GM12878 (cell line): Measurements from ENCODE around the gene PSMB3. TPM values are rescaled to one million over a fixed set of nuclear protein-coding genes. Genes with fewer than 3 reads are reported as not detected.

Experiments
- ATAC-seq: fragments of 200-7000 bp; cut with Tn5 transposase; 3 replicates; pipeline ENCODE4 v1.9.1; 2020; ENCODE audit warnings: mild to moderate bottlenecking, moderate library complexity
- BruUV-seq: library from RNA; stranded (reverse); fragments of 400-500 nt; replicated peaks from 2 replicates; lab custom pipeline; 2021; lab: Mats Ljungman, UMichigan
- CTCF ChIA-PET: fragments of 300-600 bp; sonication (Branson Sonifier 250); formaldehyde crosslinking; extraction: SDS; loops from one replicate; lab custom pipeline; 2021; ENCODE audit warnings: inconsistent platforms; lab: Yijun Ruan, JAX
- POLR2A ChIA-PET: fragments of 350-600 bp; formaldehyde crosslinking; extraction: SDS; loops from one replicate; lab custom pipeline; 2021; ENCODE audit warnings: inconsistent platforms; lab: Charles Lee
- RAD21 ChIA-PET: fragments of 300-600 bp; sonication (Branson Sonifier 250); formaldehyde crosslinking; loops from one replicate; lab custom pipeline; 2023; ENCODE audit warnings: antibody characterized with exemption; ENCODE audit not compliant: unreplicated experiment; lab: Charles Lee
- SMC1A ChIA-PET: fragments of 300-600 bp; sonication (Branson Sonifier 250); formaldehyde crosslinking; loops from one replicate; lab custom pipeline; 2023; ENCODE audit not compliant: unreplicated experiment, uncharacterized antibody; lab: Charles Lee
- DNase-seq: peaks from one replicate; pipeline ENCODE4 v3.0.0-alpha.2; 2011; ENCODE audit warnings: low read depth, low spot score
- FAIRE-seq: peaks from 3 replicates; lab custom pipeline; 2011; peaks lifted over from hg19 to GRCh38; lab: Jason Lieb, UNC
- H2AFZ ChIP-seq: 2 replicates; pipeline ENCODE4 v1.6.0; 2011; ENCODE audit warnings: low read depth, low read length, control low read depth; ENCODE audit not compliant: control insufficient read depth
- H3K27ac ChIP-seq: 2 replicates; pipeline ENCODE4 v1.5.1; 2011; ENCODE audit warnings: control low read depth; ENCODE audit not compliant: control insufficient read depth, insufficient read depth
- H3K27me3 ChIP-seq, 2 experiments: replicated peaks in 1 of 2; 2 replicates each; pipeline versions ENCODE4 v1.6.0 to v1.6.1; 2011; ENCODE audit warnings: low read length in 1 of 2; ENCODE audit not compliant: control insufficient read depth in 2 of 2, insufficient read depth in 2 of 2
- H3K36me3 ChIP-seq, 2 experiments: 2 replicates each; pipeline ENCODE4 v1.5.1; 2011; ENCODE audit warnings: low read length in 1 of 2; ENCODE audit not compliant: control insufficient read depth in 2 of 2, insufficient read depth in 2 of 2
- H3K4me1 ChIP-seq: 2 replicates; pipeline ENCODE4 v1.6.1; 2011; ENCODE audit warnings: mild to moderate bottlenecking, low read length, moderate library complexity, mixed read lengths; ENCODE audit not compliant: control insufficient read depth, insufficient read depth
- H3K4me2 ChIP-seq: 2 replicates; pipeline ENCODE4 v1.6.0; 2011; ENCODE audit warnings: control low read depth; ENCODE audit not compliant: control insufficient read depth, insufficient read depth
- H3K4me3 ChIP-seq: fragments of 200-600 bp; sonication (generic); 2 replicates; pipeline ENCODE4 v1.5.1; 2016
- H3K79me2 ChIP-seq: 2 replicates; pipeline ENCODE4 v1.6.0; 2011; ENCODE audit warnings: low read length; ENCODE audit not compliant: control insufficient read depth, insufficient read depth
- H3K9ac ChIP-seq: 2 replicates; pipeline ENCODE4 v1.8.0; 2011; ENCODE audit warnings: low read length, control low read depth, mixed read lengths; ENCODE audit not compliant: control insufficient read depth, insufficient read depth
- H3K9me3 ChIP-seq: replicated peaks from 3 replicates; pipeline ENCODE4 v1.5.1; 2011; ENCODE audit warnings: mild to moderate bottlenecking, low read length; ENCODE audit not compliant: control insufficient read depth, insufficient read depth
- H4K20me1 ChIP-seq: 2 replicates; pipeline ENCODE4 v1.6.0; 2011; ENCODE audit not compliant: control insufficient read depth, insufficient read depth
- HCFC1 ChIP-seq: fragments of 150-350 bp; IDR thresholded peaks from 2 replicates; pipeline ENCODE4 v1.6.1; 2014; ENCODE audit warnings: low read length
- IKZF2 ChIP-seq, 2 experiments: fragments of 450-650 bp; IDR thresholded peaks; 2 replicates each; pipeline ENCODE4 v1.6.1; 2017; ENCODE audit warnings: mild to moderate bottlenecking in 2 of 2, moderate library complexity in 2 of 2
- RELA ChIP-seq: fragments of 450-650 bp; IDR thresholded peaks from 2 replicates; pipeline ENCODE4 v1.8.0; 2014; ENCODE audit warnings: borderline replicate concordance; ENCODE audit not compliant: partially characterized antibody
- WGBS: methylation state at CpG from one replicate; pipeline ENCODE4 v1.1.6; 2016; ENCODE audit warnings: low lambda C conversion rate; ENCODE audit not compliant: insufficient replicate concordance, insufficient coverage; ENCODE audit errors: missing lambda C conversion rate; 5-methylcytosine and 5-hydroxymethylcytosine counted together
- in situ Hi-C: fragments of 300-500 bp; cut with MboI; formaldehyde crosslinking; loops from 9 replicates; pipeline ENCODE4 v1.14.3; 2018; ENCODE audit warnings: mixed read lengths
- intact Hi-C: fragments of 100-400 bp; cut with micrococcal nuclease; formaldehyde crosslinking; loops from one replicate; pipeline ENCODE4 v1.14.2; 2022; ENCODE audit not compliant: unreplicated experiment
- polyA plus RNA-seq, 11 experiments: library from polyadenylated mRNA; depleted of rRNA in 4 of 11; unstranded in 6 of 11; stranded (reverse) in 5 of 11; fragments of >200 nt; fragmentation: Nextera tagmentation in 4 of 11; fragmentation: Illumina TruSeq in 1 of 11; extraction: Ambion mirVana in 4 of 11; extraction: Trizol in 1 of 11; gene quantifications; 1 replicate in 1 of 11; 2 replicates in 10 of 11; pipeline versions ENCODE4 v1.2.1 to v1.2.3, GENCODE V29; 2011 to 2016; ENCODE audit warnings: inconsistent platforms in 2 of 11, missing spikeins in 2 of 11, low read depth in 1 of 11
- total RNA-seq, 4 experiments: library from RNA; depleted of rRNA in 3 of 4; stranded (reverse); fragments of >200 nt in 3 of 4; fragmentation: Illumina TruSeq in 1 of 4; extraction: Trizol in 1 of 4; gene quantifications; 2 replicates each; pipeline versions ENCODE4 v1.2.1 to v1.2.3, GENCODE V29; 2013 to 2021
- TF ChIP-seq, protein P1 (sequence below): fragments of 450-650 bp; IDR thresholded peaks from 2 replicates; pipeline ENCODE4 v1.6.1; 2017; ENCODE audit warnings: mild to moderate bottlenecking, moderate library complexity

Gene PSMB3
- total and polyA plus RNA-seq, 10 of the 15 experiments (the other 5 are each of a cell fraction or from before 2014, with no cell fraction given): 300 to 2,130 (median 490) TPM

DNA sequence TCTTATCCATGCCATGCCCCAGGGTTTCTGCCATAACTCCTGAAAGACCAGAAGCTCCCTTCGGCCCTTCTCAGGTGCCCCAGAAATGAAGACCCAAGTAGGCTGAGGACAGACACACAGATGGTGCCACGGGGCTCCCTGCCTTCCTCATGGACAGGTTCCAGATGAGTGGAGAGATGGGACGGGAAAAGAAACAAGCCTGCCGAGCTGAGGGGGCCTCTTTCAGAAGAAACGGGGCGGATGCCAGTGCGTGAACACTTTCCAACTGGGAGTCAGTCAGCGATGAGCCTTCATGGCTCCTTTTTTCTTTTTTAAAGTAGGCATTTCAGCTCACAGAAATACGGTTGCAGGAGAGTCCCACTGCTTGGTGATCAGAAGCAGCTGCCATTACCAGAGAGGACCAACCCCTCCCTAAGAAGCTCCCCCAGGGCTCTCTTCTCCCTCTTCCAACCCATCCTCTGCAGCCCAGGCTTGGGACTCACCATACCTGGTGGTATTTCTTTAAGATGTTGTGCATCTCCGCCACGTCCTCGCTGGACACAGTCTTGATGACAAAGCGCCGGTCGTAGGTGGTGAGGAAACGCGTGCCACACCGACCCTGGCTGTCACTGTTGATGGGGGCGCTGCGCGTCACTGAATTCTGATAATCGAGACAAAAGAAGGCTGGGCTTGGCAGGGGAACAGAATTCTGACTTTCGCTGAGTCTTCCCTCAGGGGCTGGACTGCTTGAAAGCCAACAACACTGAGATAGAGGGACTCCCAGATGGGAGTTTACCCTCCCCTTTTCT, 27.6 kb downstream of the PSMB3 start:
- H4K20me1 ChIP-seq: no peaks in the 10 kb centered on the region
- ATAC-seq: no peak
- H2AFZ ChIP-seq: no peak overlapping the region
- H3K4me1 ChIP-seq: no peaks in the 10 kb centered on the region
- no peak overlapping the region for H3K27ac ChIP-seq
- no peak overlapping the region for H3K4me3 ChIP-seq
- no peak for DNase-seq
- in situ Hi-C loops (no loop called here), intact Hi-C loops (no loop called here)
- no peaks in the 10 kb centered on the region for H3K79me2 ChIP-seq
- H3K27me3 ChIP-seq: no peaks in the 10 kb centered on the region
- 97% methylated on average over 23 of the region's 23 CpGs for WGBS
- ChIA-PET CTCF (interaction anchor here (1.3 kb wide), 1 partner anchor 203 kb away, joined by 3 read pairs; no protein-coding TSS in a partner anchor), RAD21 (no interaction called here), SMC1A (interaction anchor here (1.1 kb wide), 1 partner anchor 21 kb away, joined by 3 read pairs; no protein-coding TSS in a partner anchor), POLR2A (interaction anchor here (0.5 kb wide), 1 partner anchor 197 kb away, joined by 5 read pairs; no protein-coding TSS in a partner anchor)
- peaks cover 18% of the 10 kb centered on the region in 2 experiments for H3K36me3 ChIP-seq
- H3K9me3 ChIP-seq: no peaks in the 10 kb centered on the region
- BruUV-seq: no TSS peak
- no peak overlapping the region for H3K4me2 ChIP-seq
- no peak for TF ChIP-seq HCFC1
- TF ChIP-seq IKZF2 (IDR thresholded peaks at IDR 0.05): no peak
- TF ChIP-seq, protein P1, sequence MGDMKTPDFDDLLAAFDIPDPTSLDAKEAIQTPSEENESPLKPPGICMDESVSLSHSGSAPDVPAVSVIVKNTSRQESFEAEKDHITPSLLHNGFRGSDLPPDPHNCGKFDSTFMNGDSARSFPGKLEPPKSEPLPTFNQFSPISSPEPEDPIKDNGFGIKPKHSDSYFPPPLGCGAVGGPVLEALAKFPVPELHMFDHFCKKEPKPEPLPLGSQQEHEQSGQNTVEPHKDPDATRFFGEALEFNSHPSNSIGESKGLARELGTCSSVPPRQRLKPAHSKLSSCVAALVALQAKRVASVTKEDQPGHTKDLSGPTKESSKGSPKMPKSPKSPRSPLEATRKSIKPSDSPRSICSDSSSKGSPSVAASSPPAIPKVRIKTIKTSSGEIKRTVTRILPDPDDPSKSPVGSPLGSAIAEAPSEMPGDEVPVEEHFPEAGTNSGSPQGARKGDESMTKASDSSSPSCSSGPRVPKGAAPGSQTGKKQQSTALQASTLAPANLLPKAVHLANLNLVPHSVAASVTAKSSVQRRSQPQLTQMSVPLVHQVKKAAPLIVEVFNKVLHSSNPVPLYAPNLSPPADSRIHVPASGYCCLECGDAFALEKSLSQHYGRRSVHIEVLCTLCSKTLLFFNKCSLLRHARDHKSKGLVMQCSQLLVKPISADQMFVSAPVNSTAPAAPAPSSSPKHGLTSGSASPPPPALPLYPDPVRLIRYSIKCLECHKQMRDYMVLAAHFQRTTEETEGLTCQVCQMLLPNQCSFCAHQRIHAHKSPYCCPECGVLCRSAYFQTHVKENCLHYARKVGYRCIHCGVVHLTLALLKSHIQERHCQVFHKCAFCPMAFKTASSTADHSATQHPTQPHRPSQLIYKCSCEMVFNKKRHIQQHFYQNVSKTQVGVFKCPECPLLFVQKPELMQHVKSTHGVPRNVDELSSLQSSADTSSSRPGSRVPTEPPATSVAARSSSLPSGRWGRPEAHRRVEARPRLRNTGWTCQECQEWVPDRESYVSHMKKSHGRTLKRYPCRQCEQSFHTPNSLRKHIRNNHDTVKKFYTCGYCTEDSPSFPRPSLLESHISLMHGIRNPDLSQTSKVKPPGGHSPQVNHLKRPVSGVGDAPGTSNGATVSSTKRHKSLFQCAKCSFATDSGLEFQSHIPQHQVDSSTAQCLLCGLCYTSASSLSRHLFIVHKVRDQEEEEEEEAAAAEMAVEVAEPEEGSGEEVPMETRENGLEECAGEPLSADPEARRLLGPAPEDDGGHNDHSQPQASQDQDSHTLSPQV: no peak
- TF ChIP-seq RELA: no peak
- H3K9ac ChIP-seq: no peak overlapping the region
- FAIRE-seq: no peak
